Endothelial cell of umbilical vein (primary cell): Measurements from ENCODE around the gene CBX2. TPM values are rescaled to one million over a fixed set of nuclear protein-coding genes. Genes with fewer than 3 reads are reported as not detected.

Source experiments
- BruUV-seq: library from RNA; stranded (reverse); fragments of 400-500 nt; replicated peaks from 2 replicates; lab custom pipeline; 2021; lab: Mats Ljungman, UMichigan
- CTCF ChIA-PET: fragments of 300-600, 350-600 bp; sonication (Branson Sonifier 250); formaldehyde crosslinking; loops from one replicate; lab custom pipeline; 2021; ENCODE audit warnings: antibody characterized with exemption, inconsistent platforms; lab: Charles Lee
- POLR2A ChIA-PET: fragments of 300-600, 350-600 bp; sonication (Branson Sonifier 250); formaldehyde crosslinking; loops from one replicate; lab custom pipeline; 2021; ENCODE audit warnings: antibody characterized with exemption, inconsistent platforms; lab: Charles Lee
- DNase-seq: peaks from one replicate; pipeline ENCODE4 v3.0.0-alpha.2; 2011; ENCODE audit warnings: low read depth, low spot score
- FAIRE-seq: peaks from 2 replicates; lab custom pipeline; 2011; peaks lifted over from hg19 to GRCh38; lab: Jason Lieb, UNC
- H2AFZ ChIP-seq: 2 replicates; pipeline ENCODE4 v1.6.0; 2012; ENCODE audit warnings: low read depth, low read length, control low read depth, inconsistent platforms
- H3K27ac ChIP-seq: 2 replicates; pipeline ENCODE4 v1.5.1; 2011; ENCODE audit warnings: low read depth, mild to moderate bottlenecking, control low read depth, low read length, moderate library complexity; ENCODE audit not compliant: insufficient read depth
- H3K27me3 ChIP-seq, 2 experiments: 2 replicates each; pipeline versions ENCODE4 v1.6.0 to v1.6.1; 2011; ENCODE audit warnings: low read length in 2 of 2, mixed read lengths in 1 of 2; ENCODE audit not compliant: control insufficient read depth in 2 of 2, insufficient read depth in 2 of 2
- H3K36me3 ChIP-seq, 2 experiments: 2 replicates in 1 of 2; 3 replicates in 1 of 2; pipeline ENCODE4 v1.5.1; 2011; ENCODE audit warnings: low read length in 2 of 2, mild to moderate bottlenecking in 1 of 2, moderate library complexity in 1 of 2; ENCODE audit not compliant: control insufficient read depth in 2 of 2, insufficient read depth in 2 of 2; ENCODE audit errors: extremely low read depth in 1 of 2
- H3K4me1 ChIP-seq: 3 replicates; pipeline ENCODE4 v1.5.1; 2011; ENCODE audit warnings: mild to moderate bottlenecking, low read length; ENCODE audit not compliant: control insufficient read depth, insufficient read depth; ENCODE audit errors: extremely low read depth
- H3K4me2 ChIP-seq: 2 replicates; pipeline ENCODE4 v1.6.1; 2011; ENCODE audit warnings: low read length, control low read depth, mixed read lengths; ENCODE audit not compliant: insufficient read depth
- H3K4me3 ChIP-seq, 3 experiments: fragments of 200-600 bp in 1 of 3; sonication (generic), shearing (Covaris generic) in 1 of 3; replicated peaks in 1 of 3; 2 replicates each; pipeline ENCODE4 v1.5.1; 2011 to 2016; ENCODE audit warnings: control low read depth in 3 of 3, low read length in 3 of 3, mild to moderate bottlenecking in 2 of 3, inconsistent platforms in 1 of 3, low read depth in 1 of 3, moderate library complexity in 1 of 3; ENCODE audit not compliant: insufficient read depth in 1 of 3
- H3K79me2 ChIP-seq: 2 replicates; pipeline ENCODE4 v1.6.0; 2012; ENCODE audit warnings: low read length, inconsistent platforms; ENCODE audit not compliant: control insufficient read depth, insufficient read depth
- H3K9ac ChIP-seq: replicated peaks from 2 replicates; pipeline ENCODE3; 2011; ENCODE audit warnings: low read length, control low read depth; ENCODE audit not compliant: insufficient read depth; ENCODE audit errors: extremely low read depth
- H3K9me1 ChIP-seq: replicated peaks from 3 replicates; pipeline ENCODE4 v1.6.0; 2011; ENCODE audit warnings: mild to moderate bottlenecking, low read length; ENCODE audit not compliant: control insufficient read depth, insufficient read depth; ENCODE audit errors: extremely low read depth
- H3K9me3 ChIP-seq: replicated peaks from 2 replicates; pipeline ENCODE4 v1.5.1; 2012; ENCODE audit warnings: low read length, inconsistent platforms; ENCODE audit not compliant: control insufficient read depth, insufficient read depth
- H4K20me1 ChIP-seq: replicated peaks from 2 replicates; pipeline ENCODE3; 2011; ENCODE audit warnings: mild to moderate bottlenecking, low read length; ENCODE audit not compliant: control insufficient read depth, insufficient read depth; ENCODE audit errors: extremely low read depth
- CTCF ChIP-seq, 2 donors: IDR thresholded peaks; 1 replicate in 1 of 2; 2 replicates in 1 of 2; pipeline ENCODE4 v1.5.1; 2011; ENCODE audit warnings: low read length in 2 of 2, mild to moderate bottlenecking in 2 of 2, moderate library complexity in 2 of 2, control low read depth in 1 of 2, inconsistent platforms in 1 of 2, low read depth in 1 of 2; ENCODE audit not compliant: insufficient read depth in 1 of 2; ENCODE audit errors: extremely low read depth in 1 of 2
- EZH2 ChIP-seq: IDR thresholded peaks from 2 replicates; pipeline ENCODE4 v1.6.1; 2012; ENCODE audit warnings: borderline replicate concordance, low read depth, mild to moderate bottlenecking, moderate library complexity, low read length, inconsistent platforms; ENCODE audit not compliant: severe bottlenecking
- FOS ChIP-seq: IDR thresholded peaks from 2 replicates; pipeline ENCODE4 v1.6.1; 2011; ENCODE audit warnings: mild to moderate bottlenecking, low read length, moderate library complexity, borderline replicate concordance; ENCODE audit not compliant: insufficient read depth
- GATA2 ChIP-seq: IDR thresholded peaks from 2 replicates; pipeline ENCODE4 v1.7.0; 2011; ENCODE audit warnings: low read depth, mild to moderate bottlenecking, moderate library complexity, mixed read lengths, low read length; ENCODE audit not compliant: insufficient read length, insufficient read depth
- JUN ChIP-seq: IDR thresholded peaks from 2 replicates; pipeline ENCODE4 v1.6.1; 2011; ENCODE audit warnings: borderline replicate concordance, low read depth; ENCODE audit not compliant: insufficient read length, insufficient read depth
- MAX ChIP-seq: IDR thresholded peaks from 2 replicates; pipeline ENCODE4 v1.6.1; 2011; ENCODE audit not compliant: insufficient read depth, insufficient read length
- MYC ChIP-seq: IDR thresholded peaks from one replicate; pipeline ENCODE4 v1.6.1; 2011; ENCODE audit warnings: mild to moderate bottlenecking, low read depth, low read length
- POLR2A ChIP-seq: IDR thresholded peaks from 2 replicates; pipeline ENCODE4 v1.6.1; 2012; ENCODE audit warnings: low read depth, mild to moderate bottlenecking, control low read depth, low read length
- POLR2AphosphoS5 ChIP-seq: IDR thresholded peaks from 2 replicates; pipeline ENCODE4 v1.6.1; 2012; ENCODE audit warnings: low read depth, mild to moderate bottlenecking, control low read depth, low read length, moderate library complexity; ENCODE audit not compliant: insufficient read depth
- dilution Hi-C: fragments of 300-500 bp; cut with MboI; formaldehyde crosslinking; loops from one replicate; pipeline ENCODE4 v1.15.0; 2019; ENCODE audit warnings: low sequenced_read_pairs; ENCODE audit not compliant: extremely low pct_ligation_motif_present
- intact Hi-C: fragments of 100-400 bp; cut with micrococcal nuclease; formaldehyde crosslinking; loops from one replicate; pipeline ENCODE4 v1.10.0; 2022
- polyA plus RNA-seq, 4 experiments: library from polyadenylated mRNA; depleted of rRNA in 3 of 4; stranded (reverse) in 3 of 4; unstranded in 1 of 4; fragments of >200 nt; gene quantifications; 2 replicates each; pipeline versions ENCODE4 v1.2.1 to v1.2.3, GENCODE V29; 2011 to 2012; ENCODE audit warnings: missing spikeins in 1 of 4
- total RNA-seq: library from RNA; stranded (reverse); gene quantifications from 2 replicates; pipeline ENCODE4 v1.2.3, GENCODE V29; 2021

Gene CBX2
- total and polyA plus RNA-seq, 2 donors (not counting 3 experiments of a cell fraction or from before 2014, with no cell fraction given), result 10.5 to 20.0 TPM

GRCh38 chr17:79758271-79758670 lies 19.7 kb upstream of the CBX2 start:
- Histone ChIP-seq H3K36me3 (no peaks in the 10 kb centered on the region), H3K9me3 (no peaks in the 10 kb centered on the region), H3K9ac (no peak overlapping the region), H3K27me3 (peaks cover 0 to 2% of the 10 kb centered on the region in 2 experiments), H3K4me3 (no peak overlapping the region), H2AFZ (no peak overlapping the region), H3K27ac (no peak overlapping the region), H3K4me1 (no peaks in the 10 kb centered on the region), H3K4me2 (no peak overlapping the region), H4K20me1 (no peaks in the 10 kb centered on the region), H3K9me1 (no peaks in the 10 kb centered on the region), H3K79me2 (no peaks in the 10 kb centered on the region)
- ChIA-PET POLR2A (no interaction called here), CTCF (interaction anchor here (0.8 to 2.9 kb wide), 2 partner anchors 12 to 87 kb away, joined by 3 to 11 read pairs; no protein-coding TSS in a partner anchor)
- TF ChIP-seq POLR2A (no peak), FOS (no peak), CTCF (IDR thresholded peaks at IDR 0.05; ENCODE audit: extremely low read depth in 1 of 2, insufficient read depth in 1 of 2, low read depth in 1 of 2, low read length in 2 of 2) (no peak)
- dilution Hi-C loops, result no loop called here
- BruUV-seq, result no TSS peak
- DNase-seq, result no peak
- intact Hi-C loops, result no loop called here
- no peak for FAIRE-seq

GRCh38 chr17:79760197-79760906 lies 17.6 kb upstream of the CBX2 start:
- Histone ChIP-seq H3K9me1 (no peaks in the 10 kb centered on the region), H3K27ac (no peak overlapping the region), H3K4me2 (no peak overlapping the region), H3K9me3 (no peaks in the 10 kb centered on the region), H2AFZ (no peak overlapping the region), H3K4me3 (no peak overlapping the region), H3K9ac (no peak overlapping the region), H3K4me1 (no peaks in the 10 kb centered on the region), H3K27me3 (peaks cover 0 to 2% of the 10 kb centered on the region in 2 experiments), H3K79me2 (no peaks in the 10 kb centered on the region), H3K36me3 (no peaks in the 10 kb centered on the region), H4K20me1 (no peaks in the 10 kb centered on the region)
- no peak for DNase-seq
- TF ChIP-seq MAX (no peak), EZH2 (no peak), MYC (no peak), JUN (no peak), POLR2AphosphoS5 (no peak), FOS (no peak), POLR2A (no peak), GATA2 (no peak), CTCF (IDR thresholded peaks at IDR 0.05; ENCODE audit: extremely low read depth in 1 of 2, insufficient read depth in 1 of 2, low read depth in 1 of 2, low read length in 2 of 2) (no peak)
- intact Hi-C loops (no loop called here), dilution Hi-C loops (no loop called here)
- CTCF ChIA-PET, result interaction anchor here (0.8 to 0.9 kb wide), 2 partner anchors 11 to 16 kb away, joined by 3 read pairs; no protein-coding TSS in a partner anchor
- no peak for FAIRE-seq
- POLR2A ChIA-PET, result interaction anchor here (0.6 kb wide), 1 partner anchor 12 kb away, joined by 3 read pairs; no protein-coding TSS in a partner anchor
- no TSS peak for BruUV-seq
